DND-41 (cell line): ENCODE results near the gene LY6G5C.

Source experiments
- CTCF ChIP-seq: IDR thresholded peaks from 2 replicates; pipeline ENCODE4 v1.5.1; 2012; ENCODE audit warnings: borderline replicate concordance, low read length, moderate library complexity, mild to moderate bottlenecking; ENCODE audit not compliant: poor library complexity, severe bottlenecking; ENCODE audit errors: extremely low read depth
- EZH2 ChIP-seq: IDR thresholded peaks from 3 replicates; pipeline ENCODE4 v1.6.1; 2012; ENCODE audit warnings: borderline replicate concordance, low read depth, mild to moderate bottlenecking, moderate library complexity, low read length, inconsistent platforms; ENCODE audit not compliant: severe bottlenecking

GRCh38 chr6:31676322-31676903 lies 4.5 kb downstream of the LY6G5C start:
- TF ChIP-seq EZH2, result no peak
- no peak for TF ChIP-seq CTCF
